ENCODE measurements around the gene PRAC1. TPM values are rescaled to one million over a fixed set of nuclear protein-coding genes. Genes with fewer than 3 reads are reported as not detected.

Gene PRAC1
- total RNA-seq, 1 experiment from 2014 or later = not detected

DNA sequence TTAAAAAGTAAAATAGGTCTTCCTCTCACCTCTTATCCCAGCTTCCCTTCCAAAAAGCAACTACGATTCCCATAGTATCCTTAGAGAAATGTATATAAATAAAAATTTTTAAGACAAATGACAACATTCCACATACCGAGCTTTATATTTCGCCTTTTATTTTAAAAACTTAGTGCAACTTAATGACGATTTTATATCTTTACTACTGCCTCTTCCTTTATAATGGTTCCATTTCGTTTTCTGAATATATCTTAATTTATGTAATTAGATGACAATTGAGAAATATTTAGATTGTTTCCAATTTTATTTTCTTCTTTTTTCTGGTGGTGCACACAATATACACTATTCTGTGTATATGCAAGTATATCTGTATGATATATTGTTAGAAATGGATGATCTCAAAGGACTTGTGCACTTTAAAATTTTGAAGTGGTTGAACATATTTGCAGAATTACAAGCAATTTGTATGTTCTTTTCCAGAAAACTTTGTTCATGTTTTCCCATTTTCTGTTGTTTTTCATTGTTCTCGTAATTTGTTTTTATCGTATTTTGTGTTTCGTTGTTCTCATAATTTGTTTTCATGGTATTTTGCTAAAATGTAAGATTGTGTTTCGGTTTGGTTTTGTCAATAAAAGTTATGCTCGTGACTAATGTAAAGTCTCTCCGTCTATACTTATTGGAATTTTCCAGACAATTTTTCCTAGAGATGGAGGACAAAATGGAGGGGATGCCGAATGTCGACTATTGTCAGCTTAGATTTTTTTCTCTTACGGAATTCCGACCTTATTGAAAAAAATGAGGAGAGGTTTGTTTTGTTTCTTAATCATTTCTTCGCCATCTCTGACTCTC is 26.6 kb upstream of the PRAC1 start:
- in situ Hi-C loops (cut with HindIII; ENCODE audit: low pct_unique_long_range_greater_than_20kb, low sequenced_read_pairs) = no loop called here
- DNase-seq (ENCODE audit: low read depth) = no peak

DNA sequence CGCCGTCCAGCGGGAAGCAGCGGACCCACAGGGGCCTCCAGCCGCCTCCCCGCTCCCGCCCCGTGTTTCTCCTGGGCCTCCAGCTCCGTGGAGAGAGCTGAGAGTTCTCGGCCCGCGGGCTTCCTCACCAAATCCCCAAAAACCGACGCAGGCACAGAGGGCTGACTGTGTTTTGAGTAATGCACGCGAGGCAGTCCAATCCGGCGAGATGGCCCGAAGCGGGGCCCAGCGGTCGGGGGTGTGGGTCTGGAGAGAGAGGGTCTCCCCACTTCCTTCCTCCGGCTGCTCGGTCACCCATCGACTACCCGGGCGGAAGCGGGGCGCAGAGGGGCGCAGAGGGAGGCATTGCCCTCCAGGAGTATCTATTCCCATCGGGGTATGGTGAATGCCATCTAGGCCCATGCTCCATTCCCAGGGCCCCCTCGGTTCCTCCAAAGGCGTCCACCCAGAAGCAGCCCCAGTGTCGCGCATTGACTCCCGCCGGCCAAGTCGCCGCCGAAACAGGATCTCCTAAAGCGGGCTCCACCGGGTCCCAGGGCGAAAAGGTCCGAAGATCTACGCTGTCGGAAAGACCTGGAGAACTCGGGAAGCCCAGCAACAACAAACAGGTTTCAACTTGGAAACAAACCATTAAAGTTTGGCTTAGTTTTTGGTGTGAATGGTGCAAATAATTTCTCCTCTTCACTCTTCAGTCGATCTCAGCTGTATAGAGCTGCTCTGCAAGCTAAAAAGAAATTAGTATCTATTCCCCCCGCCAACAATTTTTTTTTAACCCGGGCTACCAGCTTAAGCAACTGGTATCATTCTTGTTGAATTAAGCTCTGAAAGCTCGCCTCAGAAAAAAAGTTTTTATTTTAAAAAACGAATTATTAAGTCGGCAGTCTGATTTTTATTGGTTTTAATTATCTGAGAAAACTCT is 25.4 kb upstream of the PRAC1 start:
- in situ Hi-C loops (cut with HindIII; ENCODE audit: low pct_unique_long_range_greater_than_20kb, low sequenced_read_pairs) = no loop called here
- no peak for DNase-seq (ENCODE audit: low read depth)

DNA sequence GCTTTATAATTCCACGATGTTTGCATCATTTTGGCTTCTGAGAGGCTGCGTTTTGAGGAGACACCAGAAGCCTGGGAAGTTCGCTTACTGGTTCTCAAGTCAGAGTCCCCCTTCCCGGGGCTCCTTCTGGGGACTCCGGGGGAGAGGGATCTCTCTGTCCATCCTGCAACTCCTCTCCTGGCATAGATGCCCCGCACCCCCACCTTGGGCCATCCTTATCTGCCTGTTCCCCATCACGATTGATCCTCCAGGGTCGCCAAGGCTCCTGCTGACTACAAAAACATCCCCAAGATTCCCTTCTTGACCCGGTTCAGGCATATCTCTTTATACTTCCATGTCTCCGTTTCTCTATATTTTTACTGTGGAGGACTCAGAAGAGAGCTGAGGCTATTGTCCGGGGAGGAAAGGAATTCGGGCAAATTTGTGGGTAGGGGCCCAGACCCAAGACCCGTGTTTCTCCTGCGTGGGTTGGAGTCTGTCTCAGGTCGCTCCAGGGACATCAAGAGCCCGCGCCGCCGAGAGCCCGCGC is 24.7 kb upstream of the PRAC1 start:
- in situ Hi-C loops (cut with HindIII; ENCODE audit: low pct_unique_long_range_greater_than_20kb, low sequenced_read_pairs) = no loop called here

DNA sequence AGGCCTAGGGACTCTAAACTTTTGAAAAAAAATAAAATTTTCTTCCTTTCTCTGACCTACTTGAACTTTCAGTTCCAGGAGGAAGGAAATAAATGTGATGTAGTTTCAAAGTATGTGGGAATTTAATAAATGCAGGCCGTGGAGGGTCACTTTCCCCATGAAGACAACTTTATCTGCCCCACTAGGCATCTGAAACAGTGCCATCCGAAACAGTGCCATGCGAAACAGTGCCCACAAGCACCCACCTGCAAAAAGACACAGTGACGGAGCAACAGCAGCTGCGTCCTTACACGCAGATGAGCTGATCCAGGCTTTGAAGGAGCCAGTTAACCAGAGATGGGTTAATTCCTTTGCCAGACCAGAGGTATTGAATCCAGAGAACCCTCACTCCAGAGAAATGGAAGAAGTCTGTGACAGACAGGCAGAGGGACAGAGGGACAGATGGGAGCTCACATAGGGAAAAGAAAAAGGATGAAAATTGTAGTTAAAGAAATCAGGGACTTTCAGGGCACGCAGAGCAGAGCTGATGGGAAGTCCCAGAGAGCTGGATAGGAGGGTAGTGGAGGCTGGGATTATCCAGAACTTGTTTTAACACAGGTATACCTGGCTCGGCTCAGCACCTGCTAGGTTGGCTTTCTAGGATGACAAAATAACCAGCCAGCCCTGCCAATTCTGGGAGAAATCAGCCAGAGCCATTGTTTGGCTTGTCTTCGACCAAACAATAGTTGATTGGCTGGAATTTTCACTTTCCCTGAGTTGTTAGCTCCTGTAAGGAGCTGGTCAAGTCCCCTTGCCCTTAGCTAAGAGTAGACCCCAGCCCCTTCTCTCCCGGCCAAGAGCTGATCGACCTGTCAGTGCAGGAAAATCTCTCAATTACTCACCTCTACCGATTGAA is 23.3 kb upstream of the PRAC1 start:
- no peak for DNase-seq (ENCODE audit: low read depth)
- in situ Hi-C loops (cut with HindIII; ENCODE audit: low pct_unique_long_range_greater_than_20kb, low sequenced_read_pairs) = no loop called here

More for the DNA sequence above, 24.7 kb upstream of the PRAC1 start:
- DNase-seq (ENCODE audit: low read depth) = no peak

DNA sequence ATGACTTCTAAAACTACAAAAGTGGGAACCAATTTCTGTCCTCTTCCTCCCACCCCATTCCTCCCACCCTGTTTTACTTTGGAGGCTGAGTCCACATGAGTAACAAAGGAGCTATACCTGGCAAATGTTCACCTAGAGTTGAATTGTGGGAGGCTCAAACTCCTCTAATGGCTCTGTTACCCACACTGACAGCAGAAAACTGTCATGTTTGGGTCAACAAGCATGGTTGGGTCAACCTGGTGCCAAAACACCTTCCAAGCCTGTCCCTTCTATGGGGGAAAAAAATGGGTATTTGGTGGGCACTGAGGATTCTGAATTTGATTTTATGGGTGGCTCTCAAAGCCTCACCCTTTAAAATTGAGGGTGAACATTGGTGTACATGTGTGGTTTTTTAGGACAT is 18.2 kb upstream of the PRAC1 start:
- no peak for DNase-seq (ENCODE audit: low read depth)
- in situ Hi-C loops (cut with HindIII; ENCODE audit: low pct_unique_long_range_greater_than_20kb, low sequenced_read_pairs) = no loop called here

DNA sequence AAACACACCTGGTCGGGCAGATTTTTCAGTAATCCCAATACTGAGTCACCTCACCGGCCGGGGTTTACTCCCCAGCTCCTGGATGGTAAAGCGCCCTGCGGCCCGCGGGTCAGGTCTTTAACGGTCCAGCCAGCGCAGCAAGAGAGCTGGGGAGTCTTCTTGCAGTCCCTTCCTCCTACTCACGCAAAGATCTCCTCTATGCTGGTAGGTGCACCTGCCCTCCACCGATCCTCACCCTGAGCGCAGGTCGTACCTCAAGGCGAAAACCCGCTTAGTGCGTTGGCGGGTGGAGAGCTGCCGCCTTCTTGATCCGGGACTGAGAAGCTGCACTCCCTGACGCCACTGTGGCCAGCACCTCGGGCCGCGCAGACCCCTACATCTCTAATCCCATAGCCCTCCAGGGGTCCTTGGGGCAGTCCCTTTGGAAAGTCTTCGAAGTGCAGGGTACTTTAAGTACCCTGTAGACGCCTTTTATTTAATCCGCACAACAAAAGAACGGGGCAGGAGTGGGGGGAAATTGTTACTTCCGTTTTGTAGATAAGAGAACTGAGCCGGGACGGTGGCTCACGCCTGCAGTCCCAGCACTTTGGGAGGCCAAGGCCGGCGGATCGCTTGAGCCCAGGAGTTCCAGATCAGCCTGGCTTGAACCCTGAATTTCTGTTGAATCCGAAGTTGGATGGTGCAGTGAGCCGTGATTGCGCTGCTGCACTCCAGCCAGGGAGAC is 16.6 kb upstream of the PRAC1 start:
- in situ Hi-C loops (cut with HindIII; ENCODE audit: low pct_unique_long_range_greater_than_20kb, low sequenced_read_pairs) = loop anchor here (10.0 kb wide), 1 partner anchor 66 kb away; no protein-coding TSS in a partner anchor
- DNase-seq (ENCODE audit: low read depth) = no peak

DNA sequence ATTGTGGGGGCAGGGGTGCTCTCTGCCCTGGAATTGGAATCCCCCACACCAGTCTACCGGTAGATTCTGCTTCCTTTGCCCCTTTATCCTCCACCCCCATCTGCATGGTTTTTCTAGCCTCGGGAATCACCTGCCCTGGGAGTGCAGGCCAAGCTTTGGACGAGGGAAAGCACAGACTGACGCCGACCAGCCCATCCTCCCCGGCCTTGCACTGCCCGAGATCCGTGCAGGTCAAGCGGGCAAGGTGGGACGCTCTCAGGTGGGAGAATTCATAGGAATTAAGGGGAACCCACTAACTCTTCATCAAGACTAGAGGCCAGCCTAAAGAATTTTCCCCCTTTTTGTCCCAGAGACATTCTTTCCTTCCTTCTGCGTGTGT is 16.1 kb upstream of the PRAC1 start:
- in situ Hi-C loops (cut with HindIII; ENCODE audit: low pct_unique_long_range_greater_than_20kb, low sequenced_read_pairs) = loop anchor here (10.0 kb wide), 1 partner anchor 66 kb away; no protein-coding TSS in a partner anchor
- DNase-seq (ENCODE audit: low read depth) = no peak

DNA sequence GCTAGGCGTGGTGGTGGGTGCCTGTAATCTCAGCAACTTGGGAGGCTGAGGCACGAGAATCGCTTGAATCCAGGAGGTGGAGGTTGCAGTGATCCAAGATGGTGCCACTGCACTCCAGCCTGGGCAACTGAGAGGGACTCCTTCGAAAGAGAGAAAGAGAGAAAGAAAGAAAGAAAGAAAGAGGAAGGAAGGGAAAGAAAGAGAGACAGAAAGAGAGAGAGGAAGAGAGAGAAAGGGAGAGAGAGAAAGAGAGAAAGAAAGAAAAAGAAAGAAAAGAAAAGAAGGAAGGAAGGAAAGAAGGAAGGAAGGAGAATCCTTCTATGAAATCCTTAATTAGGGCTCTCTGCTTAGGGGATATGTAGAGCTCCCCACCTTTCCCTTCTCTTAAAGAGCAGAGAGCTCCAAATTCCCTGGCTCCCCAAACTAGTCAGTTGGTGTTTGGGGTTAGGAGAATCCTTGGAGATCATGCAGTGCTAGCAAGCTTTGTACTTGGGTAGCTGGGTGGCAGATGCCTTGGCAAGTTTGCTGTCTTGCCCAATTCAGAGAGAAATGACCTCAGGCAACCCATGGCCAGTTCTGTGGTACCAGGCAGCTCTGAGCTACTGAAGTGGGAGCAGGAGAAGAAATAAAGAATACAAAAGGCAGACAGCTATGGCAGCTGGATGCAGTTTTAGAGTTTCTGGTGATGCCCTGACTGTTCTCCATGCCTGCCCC is 15.2 kb upstream of the PRAC1 start:
- in situ Hi-C loops (cut with HindIII; ENCODE audit: low pct_unique_long_range_greater_than_20kb, low sequenced_read_pairs) = loop anchor here (10.0 kb wide), 1 partner anchor 67 kb away; no protein-coding TSS in a partner anchor
- no peak for DNase-seq (ENCODE audit: low read depth)

DNA sequence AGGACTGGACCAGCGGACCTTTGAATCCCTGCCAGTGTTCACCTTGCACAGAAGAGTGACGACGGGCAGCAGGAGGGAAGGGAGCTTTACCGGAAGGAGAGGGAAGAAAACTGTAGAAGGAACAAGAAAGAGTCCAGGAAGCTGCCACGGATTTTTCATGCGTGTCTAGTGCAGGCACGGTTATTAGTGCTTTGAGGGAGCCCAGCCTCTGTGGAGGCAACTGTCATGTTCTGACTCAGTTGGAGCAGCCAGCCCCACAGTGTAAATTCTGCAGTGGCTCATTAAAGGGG is 12.7 kb upstream of the PRAC1 start:
- DNase-seq (ENCODE audit: low read depth) = no peak

DNA sequence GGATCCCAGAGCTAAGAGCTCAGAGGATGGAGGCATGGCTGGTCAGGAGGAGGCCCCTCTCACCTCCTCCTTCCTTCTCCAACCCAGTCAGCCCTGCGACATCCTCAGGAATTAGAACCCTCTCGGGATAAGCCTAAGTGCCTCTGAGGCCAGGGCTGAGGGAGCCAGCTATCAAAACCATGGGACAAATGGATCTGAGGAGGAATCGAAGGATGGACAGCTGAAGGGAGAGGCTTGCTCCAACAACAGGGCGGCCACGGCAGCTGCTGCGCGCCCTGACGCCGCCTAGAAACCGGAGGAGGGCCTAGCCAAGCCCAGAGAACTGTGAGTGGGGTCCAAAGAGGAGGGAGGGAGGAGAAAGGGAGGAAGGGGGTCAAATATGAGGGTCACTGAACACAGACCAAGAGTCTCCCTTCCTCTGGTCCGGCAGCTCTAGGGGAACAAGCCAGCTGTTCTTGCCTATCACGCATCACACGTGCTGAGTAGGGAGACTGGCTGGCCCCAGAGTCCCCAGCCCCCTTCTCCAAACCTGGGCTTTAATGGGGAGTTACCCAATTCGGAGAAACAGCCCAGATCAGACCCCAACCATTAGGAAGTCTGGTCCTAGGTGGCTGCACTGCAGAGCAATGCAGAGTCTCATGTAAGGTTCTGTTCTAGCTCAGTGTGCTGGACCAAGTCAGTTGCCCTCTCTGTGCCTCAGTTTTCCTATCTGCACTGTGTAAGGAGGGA is 12.2 kb upstream of the PRAC1 start:
- in situ Hi-C loops (cut with HindIII; ENCODE audit: low pct_unique_long_range_greater_than_20kb, low sequenced_read_pairs) = loop anchor here (10.0 kb wide), 1 partner anchor 70 kb away; no protein-coding TSS in a partner anchor
- no peak for DNase-seq (ENCODE audit: low read depth)

More for the DNA sequence above, 12.7 kb upstream of the PRAC1 start:
- in situ Hi-C loops (cut with HindIII; ENCODE audit: low pct_unique_long_range_greater_than_20kb, low sequenced_read_pairs) = loop anchor here (10.0 kb wide), 1 partner anchor 70 kb away; no protein-coding TSS in a partner anchor

DNA sequence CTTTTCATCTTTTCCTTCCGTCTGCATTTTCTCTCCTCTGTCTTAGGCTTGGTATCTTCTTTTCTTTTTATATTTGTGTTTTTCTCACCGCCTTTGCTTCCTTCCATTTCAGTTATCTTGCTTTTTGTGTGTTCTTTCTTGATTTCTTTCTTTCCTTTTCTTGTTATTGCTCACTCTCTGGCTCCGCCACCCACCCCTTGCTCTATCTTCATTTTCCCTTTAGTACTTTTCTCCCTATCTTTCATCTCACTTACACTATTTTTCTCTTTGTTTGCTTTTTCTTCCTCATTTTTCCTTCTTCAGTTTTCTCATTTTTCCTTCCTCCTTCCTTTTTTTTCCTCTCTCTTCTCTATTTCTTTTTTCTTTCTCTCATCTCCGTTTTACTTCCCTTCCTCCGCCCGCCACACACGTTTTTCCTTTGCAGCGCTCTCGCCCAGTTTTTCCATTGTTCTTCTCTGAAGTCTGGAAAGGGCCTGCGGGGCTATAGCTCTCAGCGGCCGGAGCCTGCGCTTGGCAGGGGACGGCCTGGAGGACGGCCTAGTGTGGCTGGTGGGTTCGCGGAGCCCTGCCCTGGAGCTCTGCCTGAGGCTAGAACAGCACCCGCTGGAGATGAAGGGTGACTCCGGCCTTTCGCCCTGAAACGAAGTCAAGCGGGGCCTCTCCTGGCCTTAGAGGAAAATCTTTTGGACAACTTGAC is 11.5 kb upstream of the PRAC1 start:
- no peak for DNase-seq (ENCODE audit: low read depth)
- in situ Hi-C loops (cut with HindIII; ENCODE audit: low pct_unique_long_range_greater_than_20kb, low sequenced_read_pairs) = loop anchor here (10.0 kb wide), 1 partner anchor 71 kb away; no protein-coding TSS in a partner anchor

DNA sequence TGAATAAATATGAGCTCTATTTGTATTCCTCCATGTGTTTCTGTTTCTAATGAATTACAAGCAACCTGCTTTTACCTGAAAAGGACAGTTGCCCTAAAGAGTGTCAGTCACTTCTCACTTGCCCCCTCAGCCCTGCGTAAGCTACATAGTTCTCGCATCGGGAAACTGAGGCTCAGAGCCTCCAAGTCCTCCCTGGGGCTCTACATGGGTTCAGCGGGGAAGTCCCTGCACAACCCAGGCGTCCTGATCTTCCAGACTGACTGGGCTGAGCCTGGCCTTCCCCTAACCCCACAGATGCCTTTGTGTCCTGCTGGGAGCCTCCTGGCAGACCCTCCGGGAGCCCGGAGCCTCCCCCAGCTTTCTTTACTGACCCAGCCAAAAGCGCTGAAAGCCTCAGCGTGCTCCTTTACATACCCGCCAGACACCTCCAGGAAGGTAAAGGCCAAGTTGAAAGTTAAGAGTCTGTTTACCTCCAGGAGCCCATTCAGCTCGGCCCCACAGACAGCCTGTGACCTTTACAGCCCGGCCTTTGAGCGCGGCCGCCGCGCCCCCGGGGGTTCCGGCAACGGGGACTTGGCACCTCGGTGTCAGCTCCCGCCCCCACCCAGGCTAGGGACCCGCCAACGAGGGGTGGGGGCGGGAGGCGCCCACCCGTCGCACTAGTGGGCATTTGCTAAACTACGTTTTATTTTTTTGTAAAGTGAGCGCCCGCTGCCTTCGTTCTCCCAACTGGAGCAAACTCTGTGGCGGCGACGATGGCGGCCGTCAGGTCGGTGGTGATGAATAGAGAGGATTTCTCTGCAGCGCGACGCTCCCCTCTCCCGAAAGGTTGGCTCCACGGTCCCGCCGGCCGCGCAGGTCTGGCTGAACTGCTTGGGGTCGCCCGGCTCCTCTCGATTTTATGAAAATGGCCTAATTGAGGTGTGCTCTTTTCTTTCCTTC is 10.6 kb upstream of the PRAC1 start:
- in situ Hi-C loops (cut with HindIII; ENCODE audit: low pct_unique_long_range_greater_than_20kb, low sequenced_read_pairs) = loop anchor here (10.0 kb wide), 1 partner anchor 72 kb away; no protein-coding TSS in a partner anchor
- DNase-seq (ENCODE audit: low read depth) = no peak

DNA sequence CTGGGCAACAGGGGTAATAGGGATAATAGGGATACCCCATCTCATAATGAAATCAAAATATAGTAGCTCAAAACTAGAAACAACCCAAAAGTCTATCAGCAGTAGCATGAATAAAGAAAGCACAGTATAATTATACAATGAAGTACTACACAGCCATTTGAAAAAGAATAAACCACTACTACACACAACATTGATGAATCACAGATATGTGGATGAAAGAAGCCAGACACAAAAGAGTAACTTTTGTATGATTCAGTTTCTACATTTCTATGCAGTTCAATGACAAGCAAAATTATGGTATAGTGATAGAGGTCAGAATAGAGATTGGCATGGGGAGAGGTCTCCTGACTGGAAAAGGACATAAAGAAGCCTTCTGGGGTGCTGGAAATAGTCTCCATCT is 9.0 kb upstream of the PRAC1 start:
- no peak for DNase-seq (ENCODE audit: low read depth)
- in situ Hi-C loops (cut with HindIII; ENCODE audit: low pct_unique_long_range_greater_than_20kb, low sequenced_read_pairs) = loop anchor here (10.0 kb wide), 1 partner anchor 73 kb away; no protein-coding TSS in a partner anchor

DNA sequence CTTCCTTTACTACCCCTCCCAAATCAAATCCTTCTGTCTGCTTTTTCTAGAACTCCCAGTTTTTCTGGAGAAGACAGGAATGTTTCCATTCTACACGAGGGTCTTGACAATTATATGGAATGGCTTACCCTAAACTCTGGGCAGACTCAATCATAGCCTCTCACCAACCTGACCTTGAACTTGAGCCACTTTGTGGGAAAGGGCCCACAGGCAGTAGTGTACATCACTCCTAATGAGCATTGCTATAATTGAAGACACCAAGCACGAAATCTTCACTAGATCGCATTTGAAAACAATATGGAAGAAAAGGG is 7.9 kb upstream of the PRAC1 start:
- in situ Hi-C loops (cut with HindIII; ENCODE audit: low pct_unique_long_range_greater_than_20kb, low sequenced_read_pairs) = loop anchor here (10.0 kb wide), 1 partner anchor 75 kb away; no protein-coding TSS in a partner anchor
- no peak for DNase-seq (ENCODE audit: low read depth)
